Natural killer cell treated with Interleukin-12 subunit alpha and Interleukin-12 subunit beta and Interleukin-15 and Interleukin-18, amount 100 ng/mL, for 72 hours (primary cell): Measurements from ENCODE around the gene USH1C. TPM values are rescaled to one million over a fixed set of nuclear protein-coding genes. Genes with fewer than 3 reads are reported as not detected.
A peak's percentile ranks its signal among the peaks of the same experiment; 100 is the strongest.

ENCODE experiments used
- ATAC-seq, 2 donors: fragments of 150-1000 bp; cut with Tn5 transposase in 1 of 2; sonication (Bioruptor Pico), chemical (Tn5 transposase) in 1 of 2; 2 replicates each; pipeline ENCODE4 v1.10.0; 2021
- DNase-seq: peaks from one replicate; pipeline ENCODE4 v3.0.0; 2022; ENCODE audit warnings: low spot score
- H3K27ac Mint-ChIP-seq, 2 donors: 1 replicate in 1 of 2; 2 replicates in 1 of 2; pipeline ENCODE4 v1.8.0; 2022; ENCODE audit warnings: mixed read lengths in 2 of 2, mild to moderate bottlenecking in 1 of 2, moderate library complexity in 1 of 2
- H3K27me3 Mint-ChIP-seq, 2 donors: 1 replicate in 1 of 2; 2 replicates in 1 of 2; pipeline ENCODE4 v1.8.0; 2022; ENCODE audit warnings: mixed read lengths in 2 of 2
- H3K36me3 Mint-ChIP-seq: one replicate; pipeline ENCODE4 v1.8.0; 2022; ENCODE audit warnings: mixed read lengths
- H3K4me1 Mint-ChIP-seq, 2 donors: 1 replicate in 1 of 2; 2 replicates in 1 of 2; pipeline ENCODE4 v1.8.0; 2022; ENCODE audit warnings: low read depth in 2 of 2, mixed read lengths in 2 of 2, mild to moderate bottlenecking in 1 of 2
- H3K4me3 Mint-ChIP-seq: one replicate; pipeline ENCODE4 v1.8.0; 2022; ENCODE audit warnings: mixed read lengths
- H3K9me3 Mint-ChIP-seq: 2 replicates; pipeline ENCODE4 v1.8.0; 2022; ENCODE audit warnings: mixed read lengths
- total RNA-seq, 2 donors: library from RNA; stranded (reverse); gene quantifications; one replicate each; pipeline ENCODE4 v1.2.3, GENCODE V29; 2022

The USH1C gene
- total RNA-seq, 2 donors from 2014 or later = not detected

DNA sequence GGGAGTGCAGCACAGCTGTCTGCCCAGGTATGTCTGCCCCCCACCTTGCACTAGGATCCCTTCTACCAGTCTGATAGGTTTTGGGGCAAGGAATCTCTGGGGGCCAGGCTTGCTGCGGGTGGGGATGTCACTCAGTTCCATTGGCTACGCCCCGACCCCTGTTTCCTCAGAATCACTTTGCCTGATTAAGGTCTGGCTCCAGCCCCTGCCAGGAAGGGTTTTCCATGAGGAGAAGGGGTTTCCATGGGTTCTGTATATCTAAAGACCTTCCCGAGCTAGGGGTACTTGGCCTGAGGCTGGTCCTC lies 16.8 kb upstream of the USH1C start:
- ATAC-seq (no peak), DNase-seq (peak; percentile 39)
- Mint-ChIP-seq H3K4me1 (no peaks in the 10 kb centered on the region), H3K4me3 (no peak overlapping the region), H3K36me3 (no peaks in the 10 kb centered on the region), H3K9me3 (no peaks in the 10 kb centered on the region), H3K27ac (no peak overlapping the region), H3K27me3 (peaks cover 5 to 7% of the 10 kb centered on the region in 2 donors)

GRCh38 chr11:17560281-17561110 lies 16.3 kb upstream of the USH1C start:
- H3K4me1 Mint-ChIP-seq = no peaks in the 10 kb centered on the region
- peaks cover 5 to 7% of the 10 kb centered on the region in 2 donors for H3K27me3 Mint-ChIP-seq

GRCh38 chr11:17559341-17560087 lies 15.3 kb upstream of the USH1C start:
- no peak overlapping the region for H3K4me3 Mint-ChIP-seq
- DNase-seq = peak; percentile 18

More at GRCh38 chr11:17560281-17561110, 16.3 kb upstream of the USH1C start:
- ATAC-seq (no peak), DNase-seq (peak; percentile 42)
- H3K36me3 Mint-ChIP-seq = no peaks in the 10 kb centered on the region
- no peaks in the 10 kb centered on the region for H3K9me3 Mint-ChIP-seq
- no peak overlapping the region for H3K4me3 Mint-ChIP-seq
- H3K27ac Mint-ChIP-seq = no peak overlapping the region

DNA sequence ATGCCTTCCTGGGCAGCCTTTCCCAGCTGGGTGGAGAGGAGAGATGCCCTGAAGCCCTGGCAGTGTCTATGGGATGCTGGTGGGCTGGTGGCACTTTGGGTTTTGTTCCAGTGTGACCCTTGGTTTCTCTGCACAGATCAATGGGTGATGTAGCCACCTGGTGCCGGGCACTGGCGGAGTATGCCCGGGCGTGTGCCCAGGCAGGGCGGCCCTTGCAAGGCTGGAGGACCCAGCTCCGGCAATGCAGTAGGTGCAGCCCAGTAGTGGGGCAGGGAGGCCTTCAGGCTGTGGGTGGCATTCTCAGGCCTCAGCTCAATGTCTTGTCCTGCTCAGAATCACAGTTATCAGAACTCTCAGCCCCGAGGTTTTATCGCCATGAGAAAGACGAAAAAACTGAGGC lies 14.7 kb upstream of the USH1C start:
- Mint-ChIP-seq H3K4me3 (no peak overlapping the region), H3K27me3 (peaks cover 5 to 7% of the 10 kb centered on the region in 2 donors), H3K27ac (no peak overlapping the region), H3K9me3 (no peaks in the 10 kb centered on the region), H3K36me3 (no peaks in the 10 kb centered on the region), H3K4me1 (no peaks in the 10 kb centered on the region)
- ATAC-seq (no peak), DNase-seq (peak; percentile 56)

More at GRCh38 chr11:17559341-17560087, 15.3 kb upstream of the USH1C start:
- ATAC-seq = no peak
- H3K27me3 Mint-ChIP-seq = peaks cover 5 to 7% of the 10 kb centered on the region in 2 donors
- H3K9me3 Mint-ChIP-seq = no peaks in the 10 kb centered on the region
- no peaks in the 10 kb centered on the region for H3K36me3 Mint-ChIP-seq
- H3K27ac Mint-ChIP-seq = no peak overlapping the region
- no peaks in the 10 kb centered on the region for H3K4me1 Mint-ChIP-seq

GRCh38 chr11:17558025-17558780 lies 14.0 kb upstream of the USH1C start:
- peak in 1 of 2 donors; percentile 4 for ATAC-seq
- Mint-ChIP-seq H3K4me3 (no peak overlapping the region), H3K4me1 (no peaks in the 10 kb centered on the region)

DNA sequence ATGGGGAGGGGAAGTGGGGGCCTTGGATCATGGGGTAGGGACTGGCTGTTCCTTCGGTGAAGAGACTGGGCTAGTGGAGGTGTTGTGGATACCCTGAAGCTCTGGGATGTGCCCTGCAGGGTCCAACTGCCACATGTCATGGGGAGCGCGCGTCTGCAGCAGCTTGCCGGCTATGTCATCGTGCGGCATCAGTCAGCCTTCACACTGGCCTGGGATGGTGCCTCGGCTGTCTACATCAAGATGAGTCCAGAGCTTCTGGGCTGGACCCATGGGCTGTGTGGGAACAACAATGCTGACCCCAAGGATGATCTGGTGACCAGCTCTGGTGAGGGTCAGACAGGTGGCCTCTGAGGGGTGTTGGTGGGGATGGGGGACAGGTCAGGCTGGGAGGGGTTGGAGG lies 12.8 kb upstream of the USH1C start:
- Mint-ChIP-seq H3K27me3 (peaks cover 5 to 7% of the 10 kb centered on the region in 2 donors), H3K27ac (no peak overlapping the region), H3K4me1 (no peaks in the 10 kb centered on the region), H3K36me3 (no peaks in the 10 kb centered on the region), H3K4me3 (no peak overlapping the region), H3K9me3 (no peaks in the 10 kb centered on the region)
- ATAC-seq (no peak), DNase-seq (no peak)

More at GRCh38 chr11:17558025-17558780, 14.0 kb upstream of the USH1C start:
- Mint-ChIP-seq H3K27ac (no peak overlapping the region), H3K9me3 (no peaks in the 10 kb centered on the region), H3K36me3 (no peaks in the 10 kb centered on the region), H3K27me3 (peaks cover 5 to 7% of the 10 kb centered on the region in 2 donors)
- DNase-seq = peak; percentile 18

DNA sequence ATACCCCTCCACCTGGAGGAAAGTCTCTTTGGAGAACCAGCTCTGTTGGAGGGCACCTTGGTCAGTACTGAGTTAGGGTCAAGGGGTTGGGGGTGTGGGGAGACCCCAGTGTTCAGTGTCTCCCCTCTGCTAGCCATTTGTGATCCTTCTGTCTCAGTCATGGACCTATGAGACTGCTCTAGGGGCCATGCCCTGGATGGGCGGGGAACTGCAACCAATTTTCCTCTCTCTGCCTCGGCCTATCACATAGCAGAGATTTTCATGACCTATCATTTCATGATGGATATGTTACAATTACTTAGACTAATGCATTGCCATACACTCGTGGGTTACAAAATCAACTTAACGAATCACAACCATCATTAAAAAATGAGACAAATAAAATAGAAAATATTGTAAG lies 10.3 kb upstream of the USH1C start:
- Mint-ChIP-seq H3K27me3 (peaks cover 2% of the 10 kb centered on the region in 2 donors), H3K4me3 (no peak overlapping the region), H3K36me3 (no peaks in the 10 kb centered on the region), H3K27ac (no peak overlapping the region), H3K9me3 (no peaks in the 10 kb centered on the region), H3K4me1 (peaks cover 0 to 4% of the 10 kb centered on the region in 2 donors)
- no peak for ATAC-seq
- DNase-seq = no peak

DNA sequence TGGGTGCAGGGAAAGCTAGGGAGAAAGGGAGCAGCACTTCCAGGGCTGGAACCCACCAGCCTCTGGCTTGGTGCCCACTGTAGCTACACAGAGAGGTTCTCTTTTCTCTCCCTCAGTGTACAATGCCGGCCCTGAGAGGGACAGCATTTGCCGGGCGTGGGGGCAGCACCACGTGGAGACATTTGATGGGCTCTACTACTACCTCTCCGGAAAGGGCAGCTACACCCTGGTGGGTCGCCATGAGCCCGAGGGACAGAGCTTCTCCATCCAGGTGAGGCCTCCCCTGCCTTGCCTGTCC lies 9.0 kb upstream of the USH1C start:
- Mint-ChIP-seq H3K27ac (no peak overlapping the region), H3K4me3 (no peak overlapping the region), H3K9me3 (no peaks in the 10 kb centered on the region), H3K36me3 (no peaks in the 10 kb centered on the region), H3K27me3 (peaks cover 7% of the 10 kb centered on the region in 2 donors), H3K4me1 (peaks cover 0 to 4% of the 10 kb centered on the region in 2 donors)
- ATAC-seq (no peak), DNase-seq (no peak)

DNA sequence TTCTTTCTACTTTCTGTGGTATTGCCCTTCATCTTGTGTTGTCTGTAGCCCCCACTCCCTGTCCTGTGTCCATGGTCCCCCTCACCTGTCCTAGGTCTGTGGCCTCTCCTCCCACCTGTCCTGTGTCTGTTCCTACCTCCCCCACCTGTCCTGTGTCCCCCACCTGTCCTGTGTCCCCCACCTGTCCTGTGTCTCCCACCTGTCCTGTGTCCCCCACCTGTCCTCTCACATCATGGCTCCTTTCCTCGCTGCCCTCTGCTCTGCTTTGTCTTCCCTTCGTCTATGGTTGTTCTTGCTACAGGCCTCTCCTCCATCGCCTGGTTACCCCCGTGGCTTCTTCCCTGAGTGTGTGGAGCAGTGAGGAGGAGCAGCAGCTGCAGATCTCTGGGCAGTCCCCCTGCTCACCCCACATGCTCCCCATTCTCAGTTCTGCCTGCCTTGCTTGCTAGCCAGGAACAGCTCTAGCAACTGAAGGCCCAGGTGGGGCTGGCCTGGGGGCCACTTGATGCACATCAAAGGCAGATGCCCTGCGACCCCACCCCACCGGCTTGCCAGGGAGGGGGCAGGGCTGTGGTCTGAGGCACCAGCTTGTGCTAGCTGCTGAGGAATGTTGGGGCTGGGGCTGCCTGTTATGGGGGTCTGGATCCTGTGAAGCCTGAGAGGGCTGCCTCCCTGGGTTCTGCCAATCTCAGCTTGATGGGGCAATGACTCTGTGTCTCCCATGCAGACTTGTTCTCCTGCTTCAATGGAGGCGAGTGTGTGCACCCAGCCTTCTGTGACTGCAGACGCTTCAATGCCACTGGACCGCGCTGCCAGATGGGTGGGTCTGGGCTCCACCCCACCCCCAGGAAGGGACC lies 8.4 kb upstream of the USH1C start:
- Mint-ChIP-seq H3K27me3 (peaks cover 9 to 10% of the 10 kb centered on the region in 2 donors), H3K4me3 (no peak overlapping the region), H3K36me3 (no peaks in the 10 kb centered on the region), H3K27ac (no peak overlapping the region), H3K9me3 (no peaks in the 10 kb centered on the region), H3K4me1 (peaks cover 0 to 4% of the 10 kb centered on the region in 2 donors)
- DNase-seq = no peak
- ATAC-seq = peak; percentile 37 to 41

DNA sequence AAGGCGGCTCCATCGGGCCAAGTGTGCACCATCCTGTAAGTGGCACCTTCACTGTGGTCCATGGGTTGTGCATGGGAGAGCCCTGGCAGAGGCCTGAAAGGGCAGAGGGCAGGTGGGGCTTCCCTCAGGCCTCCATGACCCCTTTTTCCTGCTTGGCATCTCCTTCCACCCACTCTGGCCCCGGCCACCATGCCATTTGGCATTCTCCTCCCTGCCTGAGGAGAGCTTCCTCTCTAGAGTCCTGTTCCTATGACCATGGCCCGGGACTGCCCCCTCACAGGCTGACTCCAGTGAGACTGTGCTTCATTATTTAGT lies 7.8 kb upstream of the USH1C start:
- Mint-ChIP-seq H3K4me1 (peaks cover 0 to 4% of the 10 kb centered on the region in 2 donors), H3K36me3 (no peaks in the 10 kb centered on the region), H3K4me3 (no peak overlapping the region), H3K27ac (no peak overlapping the region), H3K27me3 (peaks cover 16% of the 10 kb centered on the region in 2 donors), H3K9me3 (no peaks in the 10 kb centered on the region)
- DNase-seq (no peak), ATAC-seq (peak in 1 of 2 donors; percentile 1)

DNA sequence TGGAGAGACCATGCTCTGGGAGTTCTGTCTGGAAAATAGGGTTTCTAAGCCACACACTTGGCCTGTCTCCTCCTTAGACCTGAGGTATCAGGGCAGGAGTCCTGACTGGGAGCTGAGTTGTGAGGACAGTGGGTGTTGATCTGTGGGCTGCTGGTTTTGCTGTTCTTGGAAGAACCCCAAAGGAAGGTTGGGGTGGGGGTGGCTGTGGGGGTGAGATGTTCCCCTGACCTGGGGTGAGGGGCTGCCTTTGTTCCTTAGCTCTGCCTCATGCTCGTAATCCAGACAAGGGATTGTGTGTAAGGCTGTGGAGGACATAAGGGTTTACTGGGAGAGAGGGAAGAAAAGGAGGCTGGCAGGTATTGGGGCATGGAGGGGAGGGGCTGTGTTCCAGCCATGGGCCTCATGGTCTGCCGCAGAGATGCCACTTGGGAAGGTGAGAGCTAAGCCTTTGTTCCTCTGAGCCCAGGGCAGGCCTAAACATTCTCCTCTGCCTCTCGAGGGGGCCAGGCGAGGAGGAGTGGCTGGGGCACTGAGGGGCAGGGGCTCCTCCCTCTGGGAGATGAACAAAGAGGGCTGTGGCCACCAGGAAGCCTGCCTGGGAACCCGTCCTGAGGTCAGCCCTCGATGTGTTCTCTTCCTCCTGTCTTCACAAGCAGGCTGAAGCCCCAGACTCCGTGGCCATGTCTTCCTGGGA lies 7.3 kb upstream of the USH1C start:
- Mint-ChIP-seq H3K36me3 (no peaks in the 10 kb centered on the region), H3K27me3 (peaks cover 21% of the 10 kb centered on the region in 2 donors), H3K4me3 (no peak overlapping the region), H3K9me3 (no peaks in the 10 kb centered on the region), H3K27ac (no peak overlapping the region), H3K4me1 (peaks cover 0 to 4% of the 10 kb centered on the region in 2 donors)
- DNase-seq (no peak), ATAC-seq (peak in 1 of 2 donors; percentile 2)

DNA sequence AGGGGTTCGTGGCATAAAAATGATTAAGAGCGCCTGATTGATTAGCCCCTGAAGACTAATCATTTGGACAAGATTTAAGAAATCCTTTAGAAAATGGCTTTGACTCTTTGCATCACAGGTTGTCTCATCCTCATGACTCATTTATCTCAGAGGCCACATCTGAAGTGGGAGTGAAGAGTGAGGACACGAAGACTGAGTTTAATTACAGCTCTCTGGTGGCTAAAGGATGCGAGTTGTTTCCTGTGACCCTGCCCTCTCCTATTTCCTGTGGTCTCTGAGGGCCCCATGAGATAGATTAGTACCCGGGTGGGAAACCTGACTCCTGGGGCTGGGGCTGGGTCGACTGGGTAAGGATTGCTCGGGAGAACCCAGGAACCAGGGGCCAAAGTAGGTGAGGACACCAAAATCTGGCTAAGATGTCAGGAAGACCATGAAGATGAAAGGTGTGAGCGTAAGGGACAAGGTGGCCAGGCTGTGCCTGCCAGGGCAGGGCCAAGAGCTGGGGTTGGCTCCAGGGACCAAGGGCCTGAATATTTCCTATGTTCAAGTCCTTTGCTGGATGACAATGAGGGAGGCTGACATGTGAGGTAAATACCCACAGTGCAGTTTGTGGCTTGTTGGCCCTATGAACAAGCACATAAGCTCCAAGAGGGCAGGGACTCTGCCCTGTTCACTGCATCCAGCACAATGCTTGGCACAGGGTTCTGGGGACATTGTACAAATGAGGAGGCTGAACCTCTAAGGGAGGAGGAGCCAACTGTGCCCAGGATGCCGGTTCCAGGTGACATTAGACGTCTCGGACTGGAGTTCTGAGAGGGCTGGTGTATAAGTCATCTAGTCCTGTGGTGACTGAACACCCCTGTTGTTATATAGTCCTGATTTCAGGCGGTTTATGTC lies 6.5 kb upstream of the USH1C start:
- Mint-ChIP-seq H3K4me3 (no peak overlapping the region), H3K27me3 (peaks cover 27 to 29% of the 10 kb centered on the region in 2 donors), H3K9me3 (no peaks in the 10 kb centered on the region), H3K4me1 (peaks cover 0 to 4% of the 10 kb centered on the region in 2 donors), H3K36me3 (no peaks in the 10 kb centered on the region), H3K27ac (no peak overlapping the region)
- no peak for DNase-seq
- ATAC-seq = no peak
